GM12878 (cell line): Measurements from ENCODE around the gene PITPNC1. TPM values are rescaled to one million over a fixed set of nuclear protein-coding genes. Genes with fewer than 3 reads are reported as not detected.

Experiments
- ATAC-seq: fragments of 200-7000 bp; cut with Tn5 transposase; 3 replicates; pipeline ENCODE4 v1.9.1; 2020; ENCODE audit warnings: mild to moderate bottlenecking, moderate library complexity
- BruUV-seq: library from RNA; stranded (reverse); fragments of 400-500 nt; replicated peaks from 2 replicates; lab custom pipeline; 2021; lab: Mats Ljungman, UMichigan
- CTCF ChIA-PET: fragments of 300-600 bp; sonication (Branson Sonifier 250); formaldehyde crosslinking; extraction: SDS; loops from one replicate; lab custom pipeline; 2021; ENCODE audit warnings: inconsistent platforms; lab: Yijun Ruan, JAX
- POLR2A ChIA-PET: fragments of 350-600 bp; formaldehyde crosslinking; extraction: SDS; loops from one replicate; lab custom pipeline; 2021; ENCODE audit warnings: inconsistent platforms; lab: Charles Lee
- RAD21 ChIA-PET: fragments of 300-600 bp; sonication (Branson Sonifier 250); formaldehyde crosslinking; loops from one replicate; lab custom pipeline; 2023; ENCODE audit warnings: antibody characterized with exemption; ENCODE audit not compliant: unreplicated experiment; lab: Charles Lee
- SMC1A ChIA-PET: fragments of 300-600 bp; sonication (Branson Sonifier 250); formaldehyde crosslinking; loops from one replicate; lab custom pipeline; 2023; ENCODE audit not compliant: unreplicated experiment, uncharacterized antibody; lab: Charles Lee
- DNase-seq: peaks from one replicate; pipeline ENCODE4 v3.0.0-alpha.2; 2011; ENCODE audit warnings: low read depth, low spot score
- FAIRE-seq: peaks from 3 replicates; lab custom pipeline; 2011; peaks lifted over from hg19 to GRCh38; lab: Jason Lieb, UNC
- H2AFZ ChIP-seq: 2 replicates; pipeline ENCODE4 v1.6.0; 2011; ENCODE audit warnings: low read depth, low read length, control low read depth; ENCODE audit not compliant: control insufficient read depth
- H3K27ac ChIP-seq: 2 replicates; pipeline ENCODE4 v1.5.1; 2011; ENCODE audit warnings: control low read depth; ENCODE audit not compliant: control insufficient read depth, insufficient read depth
- H3K27me3 ChIP-seq, 2 experiments: replicated peaks in 1 of 2; 2 replicates each; pipeline versions ENCODE4 v1.6.0 to v1.6.1; 2011; ENCODE audit warnings: low read length in 1 of 2; ENCODE audit not compliant: control insufficient read depth in 2 of 2, insufficient read depth in 2 of 2
- H3K36me3 ChIP-seq, 2 experiments: 2 replicates each; pipeline ENCODE4 v1.5.1; 2011; ENCODE audit warnings: low read length in 1 of 2; ENCODE audit not compliant: control insufficient read depth in 2 of 2, insufficient read depth in 2 of 2
- H3K4me1 ChIP-seq: 2 replicates; pipeline ENCODE4 v1.6.1; 2011; ENCODE audit warnings: mild to moderate bottlenecking, low read length, moderate library complexity, mixed read lengths; ENCODE audit not compliant: control insufficient read depth, insufficient read depth
- H3K4me2 ChIP-seq: 2 replicates; pipeline ENCODE4 v1.6.0; 2011; ENCODE audit warnings: control low read depth; ENCODE audit not compliant: control insufficient read depth, insufficient read depth
- H3K4me3 ChIP-seq: fragments of 200-600 bp; sonication (generic); 2 replicates; pipeline ENCODE4 v1.5.1; 2016
- H3K79me2 ChIP-seq: 2 replicates; pipeline ENCODE4 v1.6.0; 2011; ENCODE audit warnings: low read length; ENCODE audit not compliant: control insufficient read depth, insufficient read depth
- H3K9ac ChIP-seq: 2 replicates; pipeline ENCODE4 v1.8.0; 2011; ENCODE audit warnings: low read length, control low read depth, mixed read lengths; ENCODE audit not compliant: control insufficient read depth, insufficient read depth
- H3K9me3 ChIP-seq: replicated peaks from 3 replicates; pipeline ENCODE4 v1.5.1; 2011; ENCODE audit warnings: mild to moderate bottlenecking, low read length; ENCODE audit not compliant: control insufficient read depth, insufficient read depth
- H4K20me1 ChIP-seq: 2 replicates; pipeline ENCODE4 v1.6.0; 2011; ENCODE audit not compliant: control insufficient read depth, insufficient read depth
- ATF2 ChIP-seq: IDR thresholded peaks from 2 replicates; pipeline ENCODE4 v1.6.1; 2012; ENCODE audit warnings: low read length, inconsistent platforms
- BCL11A ChIP-seq: IDR thresholded peaks from 2 replicates; pipeline ENCODE4 v1.6.1; 2011; ENCODE audit warnings: low read depth, low read length
- BHLHE40 ChIP-seq, 2 experiments: fragments of 450-650 bp in 1 of 2; IDR thresholded peaks; 2 replicates each; pipeline ENCODE4 v1.6.1; 2011 to 2017; ENCODE audit warnings: low read depth in 2 of 2, borderline replicate concordance in 1 of 2, improper control_type of control experiment in 1 of 2, low read length in 1 of 2, mild to moderate bottlenecking in 1 of 2
- HCFC1 ChIP-seq: fragments of 150-350 bp; IDR thresholded peaks from 2 replicates; pipeline ENCODE4 v1.6.1; 2014; ENCODE audit warnings: low read length
- HDAC6 ChIP-seq: fragments of 200-600 bp; sonication (generic); IDR thresholded peaks from one replicate; pipeline ENCODE4 v1.8.0; 2017; ENCODE audit warnings: antibody characterized with exemption; ENCODE audit not compliant: unreplicated experiment
- NR2C2 ChIP-seq: IDR thresholded peaks from 2 replicates; pipeline ENCODE4 v1.6.1; 2011; ENCODE audit warnings: borderline replicate concordance, low read depth; ENCODE audit not compliant: control insufficient read depth, insufficient read length
- PAX5 ChIP-seq: IDR thresholded peaks from 2 replicates; pipeline ENCODE4 v1.6.1; 2011; ENCODE audit warnings: low read depth, low read length, borderline replicate concordance
- PAX8 ChIP-seq: fragments of 450-650 bp; IDR thresholded peaks from 2 replicates; pipeline ENCODE4 v1.6.1; 2017; ENCODE audit warnings: mild to moderate bottlenecking, moderate library complexity
- RELA ChIP-seq: fragments of 450-650 bp; IDR thresholded peaks from 2 replicates; pipeline ENCODE4 v1.8.0; 2014; ENCODE audit warnings: borderline replicate concordance; ENCODE audit not compliant: partially characterized antibody
- RFX5 ChIP-seq: IDR thresholded peaks from 2 replicates; pipeline ENCODE4 v1.6.1; 2011; ENCODE audit warnings: low read depth, low read length, improper control_type of control experiment
- ZBTB4 ChIP-seq: fragments of 450-650 bp; formaldehyde crosslinking; IDR thresholded peaks from 2 replicates; pipeline ENCODE4 v1.4.0; 2022; ENCODE audit warnings: mild to moderate bottlenecking, moderate library complexity
- WGBS: methylation state at CpG from one replicate; pipeline ENCODE4 v1.1.6; 2016; ENCODE audit warnings: low lambda C conversion rate; ENCODE audit not compliant: insufficient replicate concordance, insufficient coverage; ENCODE audit errors: missing lambda C conversion rate; 5-methylcytosine and 5-hydroxymethylcytosine counted together
- in situ Hi-C: fragments of 300-500 bp; cut with MboI; formaldehyde crosslinking; loops from 9 replicates; pipeline ENCODE4 v1.14.3; 2018; ENCODE audit warnings: mixed read lengths
- intact Hi-C: fragments of 100-400 bp; cut with micrococcal nuclease; formaldehyde crosslinking; loops from one replicate; pipeline ENCODE4 v1.14.2; 2022; ENCODE audit not compliant: unreplicated experiment
- polyA plus RNA-seq, 11 experiments: library from polyadenylated mRNA; depleted of rRNA in 4 of 11; unstranded in 6 of 11; stranded (reverse) in 5 of 11; fragments of >200 nt; fragmentation: Nextera tagmentation in 4 of 11; fragmentation: Illumina TruSeq in 1 of 11; extraction: Ambion mirVana in 4 of 11; extraction: Trizol in 1 of 11; gene quantifications; 1 replicate in 1 of 11; 2 replicates in 10 of 11; pipeline versions ENCODE4 v1.2.1 to v1.2.3, GENCODE V29; 2011 to 2016; ENCODE audit warnings: inconsistent platforms in 2 of 11, missing spikeins in 2 of 11, low read depth in 1 of 11
- total RNA-seq, 4 experiments: library from RNA; depleted of rRNA in 3 of 4; stranded (reverse); fragments of >200 nt in 3 of 4; fragmentation: Illumina TruSeq in 1 of 4; extraction: Trizol in 1 of 4; gene quantifications; 2 replicates each; pipeline versions ENCODE4 v1.2.1 to v1.2.3, GENCODE V29; 2013 to 2021
- TF ChIP-seq, protein P1 (sequence below): IDR thresholded peaks from 2 replicates; pipeline ENCODE4 v1.6.1; 2011; ENCODE audit warnings: low read depth, low read length, improper control_type of control experiment, borderline replicate concordance

The PITPNC1 gene
- total and polyA plus RNA-seq, 10 of the 15 experiments (the other 5 are each of a cell fraction or from before 2014, with no cell fraction given): 12.2 to 62.4 (median 47.3) TPM

DNA sequence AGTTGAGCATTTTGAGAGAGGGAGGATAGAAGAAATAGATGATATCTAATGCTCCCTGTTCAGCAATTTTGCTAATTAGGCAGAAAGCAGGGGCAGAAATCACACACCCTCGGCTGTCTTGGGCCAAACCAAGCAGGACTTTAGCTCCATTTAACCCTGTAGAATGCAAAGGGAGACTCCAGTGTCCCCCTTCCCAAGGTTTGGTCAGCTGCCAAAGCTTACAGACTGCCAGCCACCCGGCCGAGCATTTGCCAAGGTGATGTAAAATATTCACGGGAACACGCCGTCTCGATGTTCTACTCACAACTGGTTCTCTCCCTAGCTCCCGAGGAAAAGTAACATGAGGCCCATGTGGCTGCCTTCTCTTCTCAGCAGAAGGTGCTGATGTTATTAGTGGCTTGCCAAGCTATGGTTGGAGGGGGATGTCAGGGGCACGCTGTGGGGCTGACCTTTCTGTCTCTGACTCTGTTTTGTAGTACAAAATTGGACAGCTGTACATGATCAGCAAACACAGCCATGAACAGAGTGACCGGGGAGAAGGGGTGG is 155.3 kb downstream of the PITPNC1 start:
- no peaks in the 10 kb centered on the region for H3K9me3 ChIP-seq
- H2AFZ ChIP-seq: no peak overlapping the region
- peaks cover 15% of the 10 kb centered on the region for H3K4me1 ChIP-seq
- H3K4me3 ChIP-seq: no peak overlapping the region
- in situ Hi-C loops: no loop called here
- 71% methylated on average over 10 of the region's 10 CpGs for WGBS
- TF ChIP-seq PAX8: no peak
- no peak for TF ChIP-seq ATF2
- no peak for TF ChIP-seq HDAC6
- TF ChIP-seq BHLHE40 (IDR thresholded peaks at IDR 0.05; ENCODE audit: borderline replicate concordance in 1 of 2, low read depth in 2 of 2, low read length in 1 of 2): no peak
- no peak for TF ChIP-seq PAX5
- no peak for TF ChIP-seq HCFC1
- no peak for TF ChIP-seq RFX5
- no peak for TF ChIP-seq RELA
- no peak for TF ChIP-seq BCL11A
- TF ChIP-seq, protein P1, sequence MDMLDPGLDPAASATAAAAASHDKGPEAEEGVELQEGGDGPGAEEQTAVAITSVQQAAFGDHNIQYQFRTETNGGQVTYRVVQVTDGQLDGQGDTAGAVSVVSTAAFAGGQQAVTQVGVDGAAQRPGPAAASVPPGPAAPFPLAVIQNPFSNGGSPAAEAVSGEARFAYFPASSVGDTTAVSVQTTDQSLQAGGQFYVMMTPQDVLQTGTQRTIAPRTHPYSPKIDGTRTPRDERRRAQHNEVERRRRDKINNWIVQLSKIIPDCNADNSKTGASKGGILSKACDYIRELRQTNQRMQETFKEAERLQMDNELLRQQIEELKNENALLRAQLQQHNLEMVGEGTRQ: no peak
- no peak for TF ChIP-seq NR2C2
- no peak for TF ChIP-seq ZBTB4 (CRISPR knock-in tag)
- TF ChIP-seq, all 136 proteins: peak for 0
- no peak for DNase-seq
- SMC1A ChIA-PET: interaction anchor here (1.0 to 1.5 kb wide), 5 partner anchors 8 to 39 kb away, joined by 3 to 7 read pairs (median 4); no protein-coding TSS in a partner anchor
- POLR2A ChIA-PET: interaction anchor here (1.4 kb wide), 1 partner anchor 37 kb away, joined by 5 read pairs; no protein-coding TSS in a partner anchor
- no peak for FAIRE-seq
- no peaks in the 10 kb centered on the region for H3K27me3 ChIP-seq
- intact Hi-C loops: no loop called here
- CTCF ChIA-PET: interaction anchor here (1.2 to 1.6 kb wide), 2 partner anchors 10 to 36 kb away, joined by 4 read pairs; no protein-coding TSS in a partner anchor
- RAD21 ChIA-PET: no interaction called here
- H3K36me3 ChIP-seq: peaks cover 5 to 8% of the 10 kb centered on the region in 2 experiments; a peak in 3 of 4 replicates
- no peaks in the 10 kb centered on the region for H4K20me1 ChIP-seq
- ATAC-seq: no peak
- H3K9ac ChIP-seq: no peak overlapping the region
- H3K4me2 ChIP-seq: no peak overlapping the region
- H3K27ac ChIP-seq: no peak overlapping the region
- no peaks in the 10 kb centered on the region; the same call in 1 of the 2 replicates for H3K79me2 ChIP-seq
- no TSS peak for BruUV-seq
